OCI-LY3 (cell line): Measurements from ENCODE around the gene CELF4.

Experiments used
- EZH2phosphoT487 ChIP-seq: fragments of 200-600 bp; shearing (Covaris generic); IDR thresholded peaks from 2 replicates; pipeline ENCODE4 v1.6.1; 2018; ENCODE audit warnings: antibody characterized with exemption, mixed run types, low read depth
- TF ChIP-seq, protein P1 (sequence below): fragments of 200-600, 300-600 bp; sonication (generic); IDR thresholded peaks from 2 replicates; pipeline ENCODE4 v1.5.1; 2014; ENCODE audit warnings: antibody characterized with exemption, low read length, low read depth

GRCh38 chr18:37287601-37288000, 278.0 kb downstream of the CELF4 start:
- TF ChIP-seq, protein P1, sequence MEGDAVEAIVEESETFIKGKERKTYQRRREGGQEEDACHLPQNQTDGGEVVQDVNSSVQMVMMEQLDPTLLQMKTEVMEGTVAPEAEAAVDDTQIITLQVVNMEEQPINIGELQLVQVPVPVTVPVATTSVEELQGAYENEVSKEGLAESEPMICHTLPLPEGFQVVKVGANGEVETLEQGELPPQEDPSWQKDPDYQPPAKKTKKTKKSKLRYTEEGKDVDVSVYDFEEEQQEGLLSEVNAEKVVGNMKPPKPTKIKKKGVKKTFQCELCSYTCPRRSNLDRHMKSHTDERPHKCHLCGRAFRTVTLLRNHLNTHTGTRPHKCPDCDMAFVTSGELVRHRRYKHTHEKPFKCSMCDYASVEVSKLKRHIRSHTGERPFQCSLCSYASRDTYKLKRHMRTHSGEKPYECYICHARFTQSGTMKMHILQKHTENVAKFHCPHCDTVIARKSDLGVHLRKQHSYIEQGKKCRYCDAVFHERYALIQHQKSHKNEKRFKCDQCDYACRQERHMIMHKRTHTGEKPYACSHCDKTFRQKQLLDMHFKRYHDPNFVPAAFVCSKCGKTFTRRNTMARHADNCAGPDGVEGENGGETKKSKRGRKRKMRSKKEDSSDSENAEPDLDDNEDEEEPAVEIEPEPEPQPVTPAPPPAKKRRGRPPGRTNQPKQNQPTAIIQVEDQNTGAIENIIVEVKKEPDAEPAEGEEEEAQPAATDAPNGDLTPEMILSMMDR = no peak
- TF ChIP-seq EZH2phosphoT487 = no peak
